CD4-positive, alpha-beta T cell (primary cell): Measurements from ENCODE around the gene CLSTN2. TPM values are rescaled to one million over a fixed set of nuclear protein-coding genes. Genes with fewer than 3 reads are reported as not detected.

Experiments used
- ATAC-seq: fragments of 200-7000 bp; cut with Tn5 transposase; one replicate; pipeline ENCODE4 v1.10.0; 2022; ENCODE audit warnings: mild to moderate bottlenecking; ENCODE audit not compliant: poor library complexity
- CTCF ChIA-PET: fragments of 350-600 bp; sonication (Branson Sonifier 250); formaldehyde crosslinking; loops from one replicate; lab custom pipeline; 2021; ENCODE audit warnings: antibody characterized with exemption, inconsistent platforms; lab: Charles Lee
- POLR2A ChIA-PET: fragments of 350-600 bp; sonication (Branson Sonifier 250); formaldehyde crosslinking; loops from one replicate; lab custom pipeline; 2021; ENCODE audit warnings: antibody characterized with exemption, inconsistent platforms; lab: Charles Lee
- DNase-seq, 14 experiments: peaks; one replicate each; pipeline ENCODE4 v3.0.0-alpha.2; 2013 to 2020; ENCODE audit warnings: mixed read lengths in 2 of 14
- H3K27ac ChIP-seq, 2 donors: one replicate each; pipeline versions ENCODE4 v1.5.1 to v1.7.0; 2013; ENCODE audit warnings: low read length in 2 of 2, low read depth in 1 of 2, mild to moderate bottlenecking in 1 of 2
- H3K27me3 ChIP-seq, 2 experiments: 1 replicate in 1 of 2; 2 replicates in 1 of 2; pipeline versions ENCODE4 v1.6.1 to v1.7.0; 2013; ENCODE audit warnings: low read length in 2 of 2, control low read depth in 1 of 2, mild to moderate bottlenecking in 1 of 2, moderate library complexity in 1 of 2; ENCODE audit not compliant: insufficient read depth in 2 of 2, control insufficient read depth in 1 of 2
- H3K36me3 ChIP-seq: one replicate; pipeline ENCODE4 v1.6.1; 2013; ENCODE audit warnings: low read length, control low read depth; ENCODE audit not compliant: insufficient read depth
- H3K4me1 ChIP-seq: one replicate; pipeline ENCODE4 v1.6.1; 2013; ENCODE audit warnings: low read length, control low read depth; ENCODE audit not compliant: insufficient read depth
- H3K4me3 ChIP-seq: one replicate; pipeline ENCODE4 v1.5.1; 2013; ENCODE audit warnings: mild to moderate bottlenecking, low read length, moderate library complexity
- H3K9me3 ChIP-seq, 2 experiments: 1 replicate in 1 of 2; 2 replicates in 1 of 2; pipeline versions ENCODE4 v1.6.1 to v1.7.0; 2013; ENCODE audit warnings: low read length in 2 of 2, mild to moderate bottlenecking in 2 of 2, control low read depth in 1 of 2, moderate library complexity in 1 of 2; ENCODE audit not compliant: control insufficient read depth in 1 of 2, insufficient read depth in 1 of 2
- H3K27ac Mint-ChIP-seq: one replicate; pipeline ENCODE4 v1.8.0; 2020; ENCODE audit warnings: mixed read lengths
- H3K27me3 Mint-ChIP-seq: one replicate; pipeline ENCODE4 v1.8.0; 2021; ENCODE audit warnings: mixed read lengths
- H3K36me3 Mint-ChIP-seq: one replicate; pipeline ENCODE4 v1.8.0; 2021; ENCODE audit warnings: low read depth, mixed read lengths
- H3K4me1 Mint-ChIP-seq: one replicate; pipeline ENCODE4 v1.8.0; 2021; ENCODE audit warnings: low read depth, mixed read lengths
- H3K4me3 Mint-ChIP-seq: one replicate; pipeline ENCODE4 v1.8.0; 2020; ENCODE audit warnings: mild to moderate bottlenecking, mixed read lengths
- H3K9me3 Mint-ChIP-seq: one replicate; pipeline ENCODE4 v1.8.0; 2020; ENCODE audit warnings: mixed read lengths
- intact Hi-C, 2 experiments: fragments of 100-400 bp; cut with DNase I in 1 of 2; cut with micrococcal nuclease in 1 of 2; formaldehyde crosslinking; loops; one replicate each; pipeline versions ENCODE4 v1.15.1 to v1.9.0; 2023 to 2025; cut with DNase I, micrococcal nuclease
- total RNA-seq, 174 experiments: library from RNA in 2 of 174; stranded (reverse) in 2 of 174; gene quantifications; one replicate each; pipeline ENCODE4 v1.2.3 and lab custom pipeline; 2021 to 2026
- TF ChIP-seq, protein P1 (sequence below): fragments of 200-600 bp; IDR thresholded peaks from one replicate; pipeline ENCODE4 v1.8.0; 2022; ENCODE audit warnings: antibody characterized with exemption, mild to moderate bottlenecking

The CLSTN2 gene
- total RNA-seq, 2 experiments from 2014 or later: not detected

DNA sequence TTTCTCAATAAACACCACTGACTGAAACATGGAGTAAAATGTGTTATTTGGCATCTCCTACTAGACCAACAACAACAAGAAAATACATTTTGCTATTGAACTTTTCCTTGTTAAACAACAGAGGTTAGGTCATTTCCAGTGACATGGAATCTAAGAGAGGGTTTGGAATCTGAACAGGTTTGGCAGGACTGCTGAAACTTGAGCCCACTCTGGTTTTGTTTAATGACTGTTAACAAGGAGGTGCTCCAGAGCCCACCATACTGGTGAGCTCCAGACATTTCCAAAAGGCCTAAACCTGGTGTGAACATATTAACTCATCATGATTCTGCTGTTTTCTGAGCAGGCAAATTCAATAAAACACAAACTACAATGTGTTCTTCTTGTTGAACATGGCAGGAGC, 412.2 kb downstream of the CLSTN2 start:
- Histone ChIP-seq H3K27ac (no peak overlapping the region), H3K4me1 (no peaks in the 10 kb centered on the region), H3K36me3 (no peaks in the 10 kb centered on the region), H3K9me3 (no peaks in the 10 kb centered on the region), H3K4me3 (no peak overlapping the region), H3K27me3 (no peaks in the 10 kb centered on the region)
- ChIA-PET POLR2A (no interaction called here), CTCF (no interaction called here)
- ATAC-seq (no peak), DNase-seq (no peak)
- no peaks in the 10 kb centered on the region for H3K36me3 Mint-ChIP-seq
- peaks cover 23% of the 10 kb centered on the region for H3K27me3 Mint-ChIP-seq
- no peak overlapping the region for H3K27ac Mint-ChIP-seq
- H3K9me3 Mint-ChIP-seq: no peaks in the 10 kb centered on the region
- TF ChIP-seq, protein P1, sequence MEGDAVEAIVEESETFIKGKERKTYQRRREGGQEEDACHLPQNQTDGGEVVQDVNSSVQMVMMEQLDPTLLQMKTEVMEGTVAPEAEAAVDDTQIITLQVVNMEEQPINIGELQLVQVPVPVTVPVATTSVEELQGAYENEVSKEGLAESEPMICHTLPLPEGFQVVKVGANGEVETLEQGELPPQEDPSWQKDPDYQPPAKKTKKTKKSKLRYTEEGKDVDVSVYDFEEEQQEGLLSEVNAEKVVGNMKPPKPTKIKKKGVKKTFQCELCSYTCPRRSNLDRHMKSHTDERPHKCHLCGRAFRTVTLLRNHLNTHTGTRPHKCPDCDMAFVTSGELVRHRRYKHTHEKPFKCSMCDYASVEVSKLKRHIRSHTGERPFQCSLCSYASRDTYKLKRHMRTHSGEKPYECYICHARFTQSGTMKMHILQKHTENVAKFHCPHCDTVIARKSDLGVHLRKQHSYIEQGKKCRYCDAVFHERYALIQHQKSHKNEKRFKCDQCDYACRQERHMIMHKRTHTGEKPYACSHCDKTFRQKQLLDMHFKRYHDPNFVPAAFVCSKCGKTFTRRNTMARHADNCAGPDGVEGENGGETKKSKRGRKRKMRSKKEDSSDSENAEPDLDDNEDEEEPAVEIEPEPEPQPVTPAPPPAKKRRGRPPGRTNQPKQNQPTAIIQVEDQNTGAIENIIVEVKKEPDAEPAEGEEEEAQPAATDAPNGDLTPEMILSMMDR: no peak
- H3K4me1 Mint-ChIP-seq: no peaks in the 10 kb centered on the region
- no peak overlapping the region for H3K4me3 Mint-ChIP-seq
- intact Hi-C loops: no loop called here

DNA sequence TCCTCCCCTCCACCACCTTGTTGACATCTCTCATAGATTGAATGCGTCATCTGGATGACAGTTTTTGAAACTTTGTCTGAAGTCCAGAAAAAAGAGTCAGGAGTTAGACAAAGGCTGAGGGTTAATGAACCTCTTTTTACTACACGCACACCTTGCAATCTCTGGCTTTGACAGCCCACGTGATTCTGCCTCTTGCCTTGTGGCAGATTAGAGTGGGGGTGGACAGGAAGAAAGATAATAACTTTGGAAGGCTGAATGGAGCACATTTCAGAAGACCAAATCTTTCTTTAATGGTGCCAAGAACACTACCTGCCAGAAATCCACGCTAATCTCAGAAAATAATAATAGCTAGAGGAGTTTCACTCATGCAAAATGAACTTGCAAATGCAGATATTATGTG, 415.0 kb downstream of the CLSTN2 start:
- no peak for ATAC-seq
- H3K4me1 Mint-ChIP-seq: no peaks in the 10 kb centered on the region
- intact Hi-C loops: no loop called here

DNA sequence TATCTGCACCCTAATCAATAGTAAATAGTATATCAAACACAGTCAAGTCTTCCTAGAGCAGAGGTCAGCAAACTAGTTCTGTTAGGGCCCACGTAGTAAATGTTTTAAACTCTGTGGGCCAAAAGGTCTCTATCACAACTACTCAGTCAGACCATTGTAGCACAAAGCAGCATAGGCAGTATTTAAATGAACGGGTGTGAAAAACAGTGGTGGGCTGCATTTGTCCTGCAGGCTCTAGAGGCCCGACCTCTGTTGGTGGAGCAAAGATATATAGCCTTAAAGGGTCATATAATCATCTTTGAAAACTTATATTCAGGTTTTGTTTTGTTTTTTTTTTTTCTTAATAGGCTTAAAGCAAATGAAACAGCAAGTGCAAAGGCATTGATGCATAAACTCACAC, 416.5 kb downstream of the CLSTN2 start:
- CTCF ChIA-PET: no interaction called here
- no peak overlapping the region for H3K27ac Mint-ChIP-seq

More for the DNA sequence above, 415.0 kb downstream of the CLSTN2 start:
- H3K27ac Mint-ChIP-seq: no peak overlapping the region
- no peaks in the 10 kb centered on the region for H3K36me3 Mint-ChIP-seq
- ChIA-PET CTCF (no interaction called here), POLR2A (no interaction called here)
- no peak for DNase-seq
- H3K4me3 Mint-ChIP-seq: no peak overlapping the region
- Histone ChIP-seq H3K9me3 (no peaks in the 10 kb centered on the region), H3K4me1 (no peaks in the 10 kb centered on the region), H3K27ac (no peak overlapping the region), H3K27me3 (no peaks in the 10 kb centered on the region), H3K4me3 (no peak overlapping the region), H3K36me3 (no peaks in the 10 kb centered on the region)
- H3K9me3 Mint-ChIP-seq: no peaks in the 10 kb centered on the region
- peaks cover 32% of the 10 kb centered on the region for H3K27me3 Mint-ChIP-seq
- TF ChIP-seq, protein P1: no peak

More for the DNA sequence above, 416.5 kb downstream of the CLSTN2 start:
- Histone ChIP-seq H3K27ac (no peak overlapping the region), H3K9me3 (no peaks in the 10 kb centered on the region), H3K4me3 (no peak overlapping the region), H3K4me1 (no peaks in the 10 kb centered on the region), H3K27me3 (no peaks in the 10 kb centered on the region), H3K36me3 (no peaks in the 10 kb centered on the region)
- Mint-ChIP-seq H3K36me3 (no peaks in the 10 kb centered on the region), H3K27me3 (peaks cover 39% of the 10 kb centered on the region), H3K4me1 (no peaks in the 10 kb centered on the region), H3K9me3 (no peaks in the 10 kb centered on the region), H3K4me3 (no peak overlapping the region)
- DNase-seq (no peak), ATAC-seq (no peak)
- TF ChIP-seq, protein P1: no peak
- intact Hi-C loops: no loop called here
- POLR2A ChIA-PET: no interaction called here
